Measurements from ENCODE around the gene SPATA17. TPM values are rescaled to one million over a fixed set of nuclear protein-coding genes. Genes with fewer than 3 reads are reported as not detected.

The SPATA17 gene
- total and polyA plus RNA-seq, 4 donors, result 0.32 to 0.59 TPM; not detected in 2

Other genes starting within 250 kb of the SPATA17 start
- 10 to 100 TPM; 13.8 to 17.3 TPM for gene GPATCH2, start 254 bp upstream of the SPATA17 start, total RNA-seq
- gene GPATCH2, start 254 bp upstream of the SPATA17 start, polyA plus RNA-seq, result 1 to 10 TPM; 5.1 to 5.9 TPM